Keratinocyte (primary cell): ENCODE results near the gene AADACL3.

Experiments used
- CTCF ChIP-seq, 3 experiments: IDR thresholded peaks in 1 of 3; conservative IDR thresholded peaks in 1 of 3; optimal IDR thresholded peaks in 1 of 3; 2 replicates in 2 of 3; 3 replicates in 1 of 3; pipeline versions ENCODE3 to v1.5.1; 2011; ENCODE audit warnings: low read length in 3 of 3, mild to moderate bottlenecking in 3 of 3, moderate library complexity in 2 of 3, control low read depth in 1 of 3, inconsistent platforms in 1 of 3; ENCODE audit not compliant: insufficient read depth in 2 of 3; ENCODE audit errors: extremely low read depth in 1 of 3
- EZH2 ChIP-seq: IDR thresholded peaks from one replicate; pipeline ENCODE4 v1.6.1; 2012; ENCODE audit warnings: inconsistent platforms, mild to moderate bottlenecking, low read length, moderate library complexity

GRCh38 chr1:12717301-12717838, 1.5 kb downstream of the AADACL3 start:
- TF ChIP-seq CTCF (optimal IDR thresholded peaks at IDR 0.05 in 1 of 3, IDR thresholded peaks at IDR 0.05 in 1 of 3, conservative IDR thresholded peaks at IDR 0.05 in 1 of 3; ENCODE audit: extremely low read depth in 1 of 3, insufficient read depth in 2 of 3, low read length in 3 of 3) (no peak), EZH2 (no peak)
